Lung microvascular endothelial cell (primary cell): Measurements from ENCODE around the gene TPMT. TPM values are rescaled to one million over a fixed set of nuclear protein-coding genes. Genes with fewer than 3 reads are reported as not detected.
"Not testable (repeated sequence)": the region's sequence is repeated elsewhere in the genome, so short reads cannot be mapped to it uniquely, and the experiment has no call there.

Experiments
- DNase-seq, 2 donors: peaks; one replicate each; pipeline versions ENCODE4 v3.0.0 to v3.0.0-alpha.2; 2010; ENCODE audit warnings: low read depth in 2 of 2
- total RNA-seq: library from RNA; depleted of rRNA; stranded (reverse); fragments of >200 nt; gene quantifications from 2 replicates; pipeline ENCODE4 v1.2.1, GENCODE V29; 2014

The TPMT gene
- total RNA-seq, result 8.7 and 10.1 TPM in 2 replicates

DNA sequence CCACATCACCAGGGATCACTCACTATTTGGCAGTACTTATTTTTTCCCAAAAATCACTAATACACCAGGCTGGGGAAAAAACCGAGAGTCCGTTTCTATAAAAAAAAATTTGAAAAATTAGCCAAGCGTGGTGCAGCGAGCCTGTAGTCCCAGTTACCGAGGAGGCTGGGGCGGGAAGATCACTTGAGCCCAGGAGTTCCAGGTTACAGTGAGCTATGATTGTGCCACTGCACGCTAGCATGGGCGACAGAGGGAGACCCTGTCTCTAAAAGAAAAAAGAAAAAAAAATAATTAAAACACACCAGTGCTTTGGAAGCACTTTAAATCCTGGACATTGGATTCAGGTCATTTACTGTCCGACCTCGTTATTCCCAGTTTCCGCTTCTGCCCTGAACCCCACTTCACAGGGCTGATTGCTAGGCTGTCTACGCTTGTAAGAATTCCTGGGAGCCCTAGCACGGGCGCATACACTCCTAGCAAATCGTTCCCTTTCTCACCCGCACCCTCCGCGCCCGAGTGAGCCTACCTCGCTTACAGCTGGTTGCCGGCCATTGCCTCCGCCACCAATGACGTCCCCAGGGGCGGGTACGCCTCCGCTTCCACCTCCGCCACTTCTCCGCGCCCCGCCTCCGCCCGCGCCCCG is at the start of gene TPMT:
Gene TPMT (minus strand): TSS at position 571 of the 643 bp plus-strand sequence. CDS start 5,950 bp downstream, outside the sequence.
- peak in 1 of 2 donors; percentile 31 for DNase-seq

DNA sequence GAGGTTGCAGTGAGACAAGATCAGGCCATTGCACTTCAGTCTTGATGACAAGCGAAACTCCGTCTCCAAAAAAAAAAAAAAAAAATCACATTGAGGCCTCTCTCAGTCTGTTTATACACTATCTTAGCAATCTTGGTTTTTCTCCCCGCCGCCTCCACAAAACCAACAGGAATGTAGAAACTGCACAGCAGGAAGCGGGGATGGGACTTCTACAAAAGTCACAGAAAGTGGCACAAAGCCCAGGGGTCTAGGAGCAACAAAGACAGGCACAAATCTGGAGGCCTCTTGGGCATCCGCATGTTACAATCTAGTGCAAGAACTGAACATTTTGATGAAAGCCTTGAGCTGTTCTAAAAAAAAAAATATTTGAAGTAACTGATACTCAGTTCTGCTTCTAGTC is 48.9 kb upstream of the TPMT start:
- no peak for DNase-seq

DNA sequence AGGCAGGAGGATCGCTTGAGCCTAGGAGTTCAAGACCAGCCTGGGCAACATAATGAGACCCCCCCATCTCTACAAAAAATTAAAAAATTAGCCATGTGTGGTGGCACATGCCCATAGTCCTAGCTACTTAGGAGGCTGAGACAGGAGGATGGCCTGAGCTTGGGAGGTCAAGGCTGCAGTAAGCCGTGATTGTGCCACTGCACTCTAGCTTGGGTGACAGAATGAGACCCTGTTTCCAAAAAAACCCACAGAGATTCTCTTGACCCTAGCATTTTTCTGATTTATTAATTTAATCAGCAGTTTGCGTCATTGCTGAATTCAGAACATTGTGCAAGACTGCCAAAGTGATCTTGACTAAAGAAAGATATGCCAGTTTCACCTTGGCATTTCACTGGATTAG is 37.1 kb upstream of the TPMT start:
- no peak for DNase-seq

DNA sequence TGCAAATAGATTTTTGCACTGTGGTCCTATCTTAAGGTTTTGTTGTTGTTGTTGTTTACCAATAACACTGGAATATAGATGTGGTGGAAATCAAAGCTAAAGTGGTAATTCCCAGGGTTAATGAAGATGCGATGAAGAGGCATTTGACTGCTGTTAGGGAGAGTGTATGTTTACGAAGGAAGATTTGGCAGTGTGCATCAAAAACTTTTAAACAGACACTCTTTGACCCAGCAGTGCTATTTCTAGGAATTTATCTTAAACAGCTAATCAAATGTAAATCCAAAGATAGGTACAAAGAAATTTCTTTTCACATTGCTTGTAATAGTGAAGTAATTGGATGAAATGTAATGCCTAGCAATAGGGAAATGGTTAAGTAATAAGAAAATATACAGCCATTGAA is 34.3 kb upstream of the TPMT start:
- no peak for DNase-seq

DNA sequence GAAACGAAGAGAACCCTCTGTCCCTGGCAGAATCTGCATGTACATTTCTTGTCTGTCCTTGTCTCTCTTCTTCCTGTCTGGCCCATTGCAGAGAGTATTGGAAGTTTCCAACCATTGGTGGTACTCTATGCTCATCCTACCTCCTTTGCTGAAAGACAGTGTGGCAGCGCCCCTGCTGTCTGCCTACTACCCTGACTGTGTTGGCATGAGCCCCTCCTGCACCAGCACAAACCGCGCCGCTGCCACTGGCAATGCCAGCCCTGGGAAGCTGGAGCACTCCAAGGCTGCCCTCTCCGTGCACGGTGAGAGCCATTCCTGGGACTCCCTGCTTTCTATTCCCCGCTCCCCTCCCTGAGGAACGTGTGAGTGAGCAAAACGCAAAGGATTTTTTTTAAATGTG is 32.8 kb upstream of the TPMT start:
- no peak for DNase-seq

DNA sequence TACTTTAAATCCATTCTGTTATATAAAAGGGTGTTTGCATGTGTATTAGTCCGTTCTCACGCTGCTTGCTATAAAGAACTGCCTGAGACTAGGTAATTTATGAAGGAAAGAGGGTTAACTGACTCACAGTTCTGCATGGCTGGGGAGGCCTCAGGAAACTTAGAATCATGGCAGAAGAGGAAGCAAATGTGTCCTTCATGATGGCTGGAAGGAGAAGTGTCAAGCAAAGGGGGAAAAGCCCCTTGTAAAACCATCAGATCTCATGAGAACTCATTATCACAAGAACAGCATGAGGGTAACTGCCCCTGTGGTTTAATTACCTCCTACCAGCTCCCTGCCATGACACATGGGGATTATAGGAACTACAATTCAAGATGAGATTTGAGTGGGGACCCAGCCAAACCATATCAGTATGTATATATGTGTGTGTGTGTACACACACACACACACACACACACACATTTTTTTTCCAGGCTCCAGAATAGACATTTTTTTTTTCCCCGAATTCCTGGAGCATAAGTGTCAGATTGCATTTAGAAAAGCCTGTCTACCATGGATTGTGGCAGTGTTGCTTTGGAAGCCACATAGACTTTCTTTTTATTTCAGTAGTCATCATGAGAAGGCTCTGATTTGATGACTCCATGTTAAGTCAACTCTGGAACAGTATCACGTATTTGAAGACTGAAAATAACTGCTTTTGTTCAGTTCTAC is 31.8 kb upstream of the TPMT start:
- DNase-seq, result no peak

DNA sequence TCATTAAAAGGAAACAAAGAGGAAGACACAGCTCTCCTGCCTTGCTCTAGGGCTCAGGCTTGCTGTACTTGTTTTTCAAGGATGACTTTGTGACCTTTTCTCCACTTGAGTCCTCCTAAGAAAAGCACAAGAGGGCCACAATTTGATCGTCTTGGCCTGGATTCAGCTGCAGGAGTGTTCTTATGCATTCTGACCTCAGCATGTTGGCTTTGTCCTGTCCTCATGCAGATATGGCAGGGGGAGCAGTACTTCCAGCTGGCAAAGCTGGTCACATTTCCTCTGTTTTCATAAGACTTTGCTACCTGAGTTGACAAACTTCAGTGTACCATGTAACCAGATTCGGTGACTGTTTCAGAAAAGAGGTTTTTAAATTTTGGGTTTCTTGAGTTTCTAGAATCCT is 31.2 kb upstream of the TPMT start:
- peak in 1 of 2 donors; percentile 14 for DNase-seq

DNA sequence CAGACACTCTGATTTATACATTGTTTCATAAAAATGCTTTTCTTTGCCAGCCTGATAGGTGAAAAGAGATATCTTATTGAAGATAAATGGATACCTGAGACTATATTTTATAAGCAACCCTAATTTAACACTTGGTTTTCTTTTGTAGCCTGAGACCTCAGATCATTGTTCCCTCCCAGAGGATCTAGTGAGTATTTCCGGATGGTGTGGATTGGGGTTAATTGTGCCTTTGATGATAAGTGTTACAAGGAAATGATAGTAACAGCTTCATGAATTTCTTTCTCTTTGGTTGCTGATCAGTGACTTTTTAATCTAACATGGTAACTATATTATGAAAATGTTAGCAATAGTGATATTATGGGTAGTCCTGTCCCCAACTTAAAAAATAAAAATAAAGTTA is 30.7 kb upstream of the TPMT start:
- no peak for DNase-seq

DNA sequence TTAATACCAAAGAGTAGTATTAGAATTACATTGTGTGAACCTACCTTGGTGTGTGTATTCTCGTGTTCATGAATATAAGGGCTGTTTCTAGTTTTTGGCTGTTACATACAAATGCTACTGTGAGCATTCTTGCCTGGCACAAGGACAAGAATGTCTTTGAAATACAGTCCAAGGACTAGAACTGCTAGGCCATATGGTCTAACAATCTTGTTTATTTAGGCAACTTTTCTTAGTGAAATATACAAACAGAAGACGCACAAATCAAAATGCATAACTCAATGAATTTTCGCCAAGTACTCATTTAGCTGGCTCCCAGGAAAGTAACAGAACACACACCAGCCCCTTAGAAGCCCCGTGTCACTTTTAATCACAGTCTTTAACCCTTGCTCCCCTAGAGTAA is 28.9 kb upstream of the TPMT start:
- no peak for DNase-seq

DNA sequence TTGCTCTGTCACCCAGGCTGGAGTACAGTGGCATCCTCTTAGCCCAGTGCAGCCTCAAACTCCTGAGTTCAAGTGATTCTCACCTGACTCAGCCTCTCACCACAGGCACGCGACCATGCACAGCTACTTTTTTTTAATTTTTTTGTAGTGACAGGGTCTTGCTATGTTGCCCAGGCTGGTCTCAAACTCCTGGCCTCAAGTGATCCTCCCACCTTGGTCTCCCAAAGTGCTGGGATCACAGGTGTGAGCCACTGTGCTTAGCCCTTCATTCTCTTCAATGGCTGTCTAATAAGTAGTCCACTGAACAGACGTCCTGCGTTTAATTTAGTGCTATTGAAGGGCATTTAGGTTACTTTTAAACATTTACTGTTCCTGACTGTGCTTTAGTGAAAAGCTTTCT is 27.7 kb upstream of the TPMT start:
- no peak for DNase-seq

DNA sequence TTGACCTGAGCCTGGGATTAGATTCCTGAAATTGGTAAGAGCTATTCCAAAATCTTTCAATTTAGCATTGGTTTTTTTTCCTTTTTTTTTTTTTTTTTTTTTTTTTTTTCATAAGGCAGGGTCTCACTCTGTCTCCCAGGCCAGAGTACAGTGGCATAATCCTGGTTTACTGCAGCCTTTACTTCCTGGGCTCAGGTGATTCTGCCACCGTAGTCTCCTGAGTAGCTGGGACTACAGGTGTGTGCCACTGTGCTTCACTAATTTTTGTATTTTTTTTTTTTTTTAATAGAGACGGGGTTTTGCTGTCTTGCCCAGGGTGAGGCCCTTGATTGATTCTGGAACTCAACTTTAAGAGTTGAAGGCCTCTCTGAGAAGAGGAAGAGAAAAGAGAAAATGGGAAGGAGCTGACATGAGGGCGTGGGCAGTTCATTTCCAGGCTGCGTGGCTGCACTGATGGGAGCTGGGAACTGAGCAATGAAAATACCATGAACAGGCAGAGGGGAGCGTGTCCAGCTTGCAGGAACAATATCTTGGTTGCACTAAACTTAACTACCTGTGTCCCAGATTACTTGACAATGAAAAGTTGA is 25.0 kb upstream of the TPMT start:
- no peak for DNase-seq

DNA sequence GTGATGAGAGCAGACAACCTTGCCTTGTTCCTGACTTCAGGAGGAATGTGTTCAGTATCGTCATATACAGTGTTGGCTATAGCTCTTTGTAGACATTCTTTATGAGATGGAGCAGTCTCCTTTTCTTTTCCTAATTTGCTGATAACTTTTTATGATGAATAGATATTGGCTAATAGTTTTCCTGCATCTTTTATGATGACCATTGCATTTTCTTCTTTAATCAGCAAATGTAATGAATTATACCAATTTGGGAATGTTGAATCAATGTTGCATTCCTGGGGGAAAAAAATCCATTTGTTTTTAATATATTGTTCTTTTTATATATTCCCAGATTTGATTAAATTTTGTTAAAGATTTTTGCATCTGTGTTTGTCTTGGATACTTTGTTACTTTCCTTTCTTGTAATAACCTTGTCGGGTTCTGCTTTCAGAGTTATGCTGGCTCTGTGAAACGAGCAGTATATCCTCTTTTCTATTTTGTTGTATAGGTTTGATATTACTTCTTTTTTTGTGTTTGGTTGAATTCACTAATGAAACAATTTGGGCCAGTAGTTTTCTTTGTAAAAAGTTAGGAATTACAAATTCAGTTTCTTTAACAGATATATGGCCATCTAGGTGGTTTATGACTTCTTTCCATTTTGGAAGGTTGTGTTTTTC is 24.2 kb upstream of the TPMT start:
- no peak for DNase-seq

DNA sequence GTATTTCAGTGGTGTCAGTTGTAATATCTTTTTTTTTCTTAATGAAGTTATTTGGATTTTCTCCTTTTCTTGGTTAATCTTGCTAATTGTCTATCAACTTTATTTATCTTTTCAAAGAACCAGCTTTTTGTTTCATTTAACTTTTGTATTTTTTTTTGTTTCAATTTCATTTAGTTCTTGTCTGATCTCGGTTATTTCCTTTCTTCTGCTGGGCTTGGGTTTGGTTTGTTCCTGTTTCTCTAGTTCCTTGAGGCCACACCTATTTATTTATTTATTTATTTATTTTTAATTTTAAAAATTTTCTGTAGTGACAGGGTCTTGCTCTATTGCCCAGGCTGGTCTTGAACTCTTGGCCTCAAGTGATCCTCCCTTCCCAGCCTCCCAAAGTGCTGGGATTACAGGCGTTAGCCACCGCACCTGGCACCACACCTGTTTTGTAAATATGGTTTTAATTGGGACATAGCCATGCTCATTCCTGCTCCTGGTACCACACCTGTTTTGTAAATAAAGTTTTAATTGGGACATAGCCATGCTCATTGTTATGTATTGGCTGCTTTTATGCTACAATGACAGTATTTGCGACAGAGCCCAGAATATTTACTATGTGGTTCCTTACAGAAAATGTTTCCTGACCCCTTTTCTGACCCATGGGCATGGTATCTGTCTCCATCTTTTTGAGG is 22.5 kb upstream of the TPMT start:
- DNase-seq, result no peak

DNA sequence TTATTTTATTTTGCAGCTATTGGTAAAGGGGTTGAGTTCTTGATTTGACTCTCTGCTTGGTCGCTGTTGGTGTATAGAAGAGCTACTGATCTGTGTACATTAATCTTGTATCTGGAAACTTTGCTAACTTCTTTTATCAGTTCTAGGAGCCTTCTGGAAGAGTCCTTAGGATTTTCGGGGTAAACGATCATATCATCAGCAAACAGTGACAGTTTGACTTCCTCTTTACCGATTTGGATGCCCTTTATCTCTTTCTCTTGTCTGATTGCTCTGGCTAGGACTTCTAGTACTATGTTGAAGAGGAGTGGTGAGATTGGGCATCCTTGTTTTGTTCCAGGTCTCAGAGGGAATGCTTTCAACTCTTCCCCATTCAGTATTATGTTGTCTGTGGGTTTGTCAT is 21.3 kb upstream of the TPMT start:
- not testable (repeated sequence) for DNase-seq

DNA sequence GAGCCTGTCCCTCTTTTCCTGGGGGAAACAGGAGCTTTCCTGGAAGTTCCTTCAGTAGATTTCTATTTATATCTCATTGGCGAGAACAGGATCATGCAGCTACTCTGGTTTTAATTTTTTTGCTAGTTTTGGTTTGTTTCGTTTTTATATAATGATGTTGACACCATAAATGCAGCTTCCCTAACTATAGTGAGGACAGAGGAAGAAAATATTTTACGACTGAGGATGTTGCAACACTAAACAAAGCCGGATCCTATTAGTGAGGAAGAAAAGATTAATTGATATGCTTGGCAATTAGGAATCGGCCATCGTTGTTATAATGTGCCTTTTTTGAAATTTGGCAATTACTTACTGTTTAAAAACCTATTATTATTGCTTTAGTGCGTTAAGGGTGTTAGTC is 17.0 kb upstream of the TPMT start:
- DNase-seq, result no peak

DNA sequence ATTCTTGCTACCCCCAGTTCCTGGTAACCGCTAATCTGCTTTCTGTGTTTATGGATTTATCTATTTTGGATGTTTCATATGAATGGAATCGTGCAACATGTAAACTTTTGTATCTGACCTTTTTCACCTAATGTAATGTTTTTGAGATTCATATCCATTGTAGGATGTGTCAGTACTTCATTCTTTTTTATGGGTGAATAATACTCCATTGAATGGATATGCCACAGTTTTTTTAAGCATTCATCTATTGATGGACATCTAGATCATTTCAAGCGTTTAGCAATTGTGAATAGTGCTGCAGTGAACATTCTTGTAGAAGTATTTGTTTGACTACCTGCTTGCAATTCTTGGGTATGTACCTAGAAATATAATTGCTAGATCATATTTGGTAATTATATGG is 13.4 kb upstream of the TPMT start:
- no peak for DNase-seq

DNA sequence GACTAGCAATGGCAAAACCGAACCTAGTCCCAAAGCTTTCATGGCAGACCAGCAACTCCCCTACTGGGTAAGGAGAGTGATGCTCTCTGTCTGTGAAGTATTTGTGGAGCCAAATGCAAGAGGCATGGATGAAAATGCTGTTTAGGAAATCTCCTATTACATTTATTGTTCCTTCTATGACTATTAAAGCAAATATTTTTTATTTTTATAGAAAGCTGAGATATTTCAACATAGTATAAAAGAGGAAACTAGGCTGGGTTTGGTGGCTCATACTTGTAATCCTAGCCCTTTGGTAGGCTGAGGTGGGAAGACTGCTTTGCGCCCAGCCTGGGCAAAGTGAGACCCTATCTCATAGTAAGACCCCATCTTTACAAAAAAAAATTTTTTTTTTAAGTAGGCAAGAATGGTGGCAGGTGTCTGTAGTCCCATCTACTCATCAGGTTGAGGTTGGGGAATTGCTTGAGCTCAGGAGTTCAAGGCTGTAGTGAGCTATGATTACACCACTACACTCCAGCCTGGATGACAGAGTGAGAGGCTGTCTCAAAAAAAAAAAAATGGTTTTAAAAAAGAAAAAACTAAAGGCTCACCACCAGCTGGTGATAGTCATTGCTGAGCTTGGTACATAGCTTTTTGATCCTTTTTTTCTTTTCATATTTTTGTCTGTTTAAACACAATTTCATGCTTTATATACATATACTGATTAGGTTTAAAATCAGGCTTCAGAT is 11.6 kb upstream of the TPMT start:
- no peak for DNase-seq

DNA sequence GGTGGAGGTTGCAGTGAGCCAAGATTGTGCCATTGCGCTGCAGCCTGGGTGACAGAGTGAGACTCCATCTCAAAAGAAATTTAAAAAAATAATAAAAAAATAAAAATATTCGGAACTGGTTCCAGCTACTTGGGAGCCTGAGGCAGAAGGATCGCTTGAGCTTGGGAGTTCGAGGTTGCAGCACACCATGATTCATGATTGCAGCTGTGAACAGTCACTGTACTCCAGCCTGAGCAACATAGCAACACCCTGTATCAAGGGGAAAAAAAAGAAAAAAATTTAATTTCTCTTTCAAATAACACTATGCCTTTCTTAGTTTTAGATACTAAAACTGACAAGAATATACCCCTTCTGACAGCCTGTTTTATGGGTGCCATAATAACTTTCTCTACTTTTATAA is 10.9 kb upstream of the TPMT start:
- no peak for DNase-seq

DNA sequence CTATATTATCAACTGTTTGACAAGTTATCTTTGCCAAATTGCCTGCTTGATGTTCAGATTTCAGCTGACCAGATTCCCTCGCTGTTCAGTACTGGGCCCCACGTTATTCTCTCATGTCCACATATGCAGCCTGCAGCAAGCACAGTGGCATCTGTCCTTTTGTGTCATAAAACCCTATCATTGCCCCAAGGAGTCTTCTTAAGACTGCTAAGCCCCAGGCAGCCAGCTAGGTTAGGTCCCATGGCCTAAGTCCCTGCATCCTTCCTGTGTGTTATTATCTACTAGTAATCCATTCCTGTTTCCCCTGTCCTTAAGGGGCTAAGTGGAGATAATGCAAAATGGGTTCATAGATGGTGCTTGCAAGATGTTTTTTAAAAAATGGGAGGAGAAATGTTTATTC is 7.5 kb upstream of the TPMT start:
- DNase-seq, result no peak

DNA sequence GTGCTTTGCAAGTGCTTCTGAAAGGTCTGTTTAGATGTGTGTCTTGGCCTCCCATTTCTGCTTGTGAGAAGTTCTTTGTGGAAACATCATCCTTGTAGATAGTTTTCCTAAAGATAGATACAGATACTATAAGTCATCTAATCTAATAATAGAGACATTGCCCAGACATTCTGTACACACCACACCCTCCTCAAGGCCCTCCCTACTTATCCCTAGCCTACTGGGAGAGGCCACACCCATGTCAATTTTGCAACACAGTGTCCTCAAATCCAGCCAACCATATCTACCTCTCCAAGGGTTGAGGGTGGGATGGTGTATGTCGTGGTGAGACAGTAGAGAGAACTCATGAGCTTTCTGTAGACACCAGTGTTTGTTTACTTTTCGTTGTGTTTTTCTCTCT is 6.6 kb upstream of the TPMT start:
- DNase-seq, result no peak

DNA sequence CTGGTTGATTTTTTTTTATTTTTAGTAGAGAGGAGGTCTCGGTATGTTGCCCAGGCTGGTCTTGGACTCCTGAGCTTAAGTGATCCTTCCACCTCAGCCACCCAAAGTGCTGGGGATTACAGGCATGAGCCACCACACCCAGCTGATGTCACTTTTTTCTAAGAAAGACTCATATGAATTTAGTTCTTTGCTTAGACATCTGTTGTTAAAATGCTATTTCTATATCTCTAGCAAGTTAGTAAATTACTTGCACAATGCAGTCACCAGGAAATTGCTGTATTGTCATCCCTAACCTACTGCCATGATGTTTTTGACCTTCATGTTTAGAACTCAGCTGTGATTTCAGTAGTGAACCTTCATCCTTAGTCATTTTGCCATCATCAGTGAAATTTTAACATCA is 6.0 kb upstream of the TPMT start:
- DNase-seq, result no peak
